ENCODE measurements around the gene SORCS1. TPM values are rescaled to one million over a fixed set of nuclear protein-coding genes. Genes with fewer than 3 reads are reported as not detected.

The SORCS1 gene
- total RNA-seq: under 0.01 and 0.38 TPM in 2 replicates

DNA sequence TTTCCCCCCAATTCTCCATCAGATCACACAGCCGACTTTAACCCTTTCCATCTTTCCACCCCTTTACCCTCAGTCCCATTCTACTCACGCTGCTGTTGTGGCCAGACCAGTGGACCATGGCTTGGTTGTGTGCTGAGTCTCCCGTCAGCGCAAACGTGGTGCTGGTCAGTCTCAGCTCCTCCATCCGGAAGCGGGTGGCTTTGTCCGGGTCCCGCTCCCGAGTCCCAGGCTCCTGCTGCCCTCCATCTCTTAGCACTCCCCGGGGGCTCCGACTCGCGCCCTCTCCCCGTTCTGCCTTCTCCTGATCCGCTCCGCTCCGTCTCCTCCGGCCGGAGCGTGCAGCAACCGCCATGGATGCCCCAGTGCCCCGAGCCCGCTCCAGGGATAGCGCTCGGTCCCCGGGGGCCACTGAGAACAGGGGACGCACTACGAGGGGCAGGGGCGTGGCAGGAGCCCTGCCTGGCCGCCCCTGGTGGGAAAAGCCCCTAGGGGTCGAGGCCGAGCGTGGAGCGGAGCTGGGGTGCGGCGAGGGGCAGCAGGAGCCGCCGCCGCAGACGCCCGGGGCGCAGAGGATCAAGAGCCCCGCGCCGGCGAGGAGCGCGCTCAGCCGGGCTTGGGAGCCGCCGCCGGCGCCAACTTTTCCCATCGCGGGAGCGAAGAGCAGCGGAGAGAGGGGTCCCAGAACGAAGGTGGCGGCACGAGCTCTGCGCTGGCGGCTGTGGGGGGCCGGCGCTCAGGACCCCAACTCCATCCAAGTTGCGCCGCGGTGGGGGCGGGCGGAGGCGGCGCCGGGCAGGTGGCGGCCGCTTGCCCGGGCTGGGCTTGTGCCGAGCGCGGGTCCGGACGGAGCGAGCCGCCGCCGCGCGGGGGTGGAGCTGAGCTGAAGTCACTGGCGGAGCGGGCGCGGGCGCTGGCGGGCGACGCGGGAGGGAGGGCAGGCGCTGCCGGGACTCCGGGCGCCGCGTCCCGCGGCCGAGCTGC, at the start of gene SORCS1:
SORCS1 (minus strand) TSS at position 826 of the 981 bp plus-strand sequence.

Data from mesangial cell (primary cell).